Measurements from ENCODE around the gene GAMT. TPM values are rescaled to one million over a fixed set of nuclear protein-coding genes. Genes with fewer than 3 reads are reported as not detected.

The GAMT gene
- total RNA-seq, 6 experiments from 2014 or later: 151 to 380 (median 221) TPM

DNA sequence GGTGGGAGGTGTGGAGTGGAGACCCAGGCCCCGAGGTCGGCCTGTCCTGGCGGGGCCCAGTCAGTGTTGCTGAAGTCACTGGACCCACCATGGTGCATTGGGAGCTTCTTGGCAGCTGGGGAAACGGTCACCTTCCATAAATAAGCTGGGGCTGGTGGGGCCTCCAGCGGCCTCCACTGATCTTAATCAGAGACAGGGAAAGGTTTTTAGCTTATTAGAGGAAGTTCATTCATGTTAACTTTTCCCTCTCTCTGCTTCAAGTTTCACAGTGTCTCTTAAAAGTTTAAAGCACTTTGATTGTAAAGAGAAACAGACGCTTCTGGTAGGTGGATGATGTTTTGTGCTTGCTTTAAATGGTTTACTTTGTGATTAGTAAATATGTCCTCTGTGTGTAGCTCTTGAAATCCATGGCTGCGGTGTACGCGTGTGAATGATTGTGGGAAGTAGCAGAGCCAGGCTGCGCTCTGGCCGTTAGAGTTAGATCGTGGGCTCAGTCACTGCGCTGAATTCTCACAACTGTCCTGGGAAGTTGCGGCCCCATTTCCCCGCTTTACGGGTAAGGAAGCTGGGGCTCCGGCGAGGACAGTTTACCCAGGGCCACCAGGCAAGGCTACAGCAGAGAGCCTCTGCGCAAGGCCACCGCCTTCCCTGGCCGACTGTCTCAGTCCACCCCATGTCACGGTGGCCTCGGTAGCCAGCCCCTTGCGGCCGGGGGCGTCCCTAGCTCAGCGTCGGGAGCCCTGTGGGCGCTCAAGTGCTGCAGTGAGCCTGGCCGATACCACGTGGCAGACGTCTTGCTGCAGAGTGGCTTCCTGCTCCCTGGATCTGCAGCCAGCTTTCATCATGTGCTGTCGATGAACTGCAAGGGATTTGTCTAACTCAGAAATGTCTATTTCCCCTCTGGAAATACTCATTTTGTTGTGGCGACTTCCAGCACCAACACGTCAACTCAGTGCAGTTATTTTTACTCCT lies 34.2 kb downstream of the GAMT start:
- no peak for TF ChIP-seq POLR2A (IDR thresholded peaks at IDR 0.05)
- no peak for TF ChIP-seq CTCF (IDR thresholded peaks at IDR 0.05)
- Histone ChIP-seq H3K36me3 (peaks cover 0 to 82% (median 38%) of the 10 kb centered on the region in 4 donors), H3K4me1 (peaks cover 0 to 7% (median 0%) of the 10 kb centered on the region in 4 donors), H3K27ac (no peak overlapping the region), H3K4me3 (no peak overlapping the region), H3K27me3 (no peaks in the 10 kb centered on the region), H3K9me3 (no peaks in the 10 kb centered on the region)
- no peak for ATAC-seq
- intact Hi-C loops (cut with DNase I): loop anchor here in 1 of 2 donors (10.0 kb wide), 1 partner anchor 72 kb away; no protein-coding TSS in a partner anchor
- 79% methylated on average over 11 of the region's 35 CpGs for WGBS (ENCODE audit: insufficient coverage, low coverage, low lambda C conversion rate, missing lambda C conversion rate)
- DNase-seq: peak in 1 of 3 donors; percentile 33

GRCh38 chr19:1366296-1366695 lies 35.0 kb downstream of the GAMT start:
- WGBS (ENCODE audit: insufficient coverage, low coverage, low lambda C conversion rate, missing lambda C conversion rate): 89% methylated on average over 4 of the region's 10 CpGs
- H3K36me3 ChIP-seq: peaks cover 0 to 84% (median 38%) of the 10 kb centered on the region in 4 donors
- TF ChIP-seq POLR2A (IDR thresholded peaks at IDR 0.05): no peak
- H3K27me3 ChIP-seq: no peaks in the 10 kb centered on the region
- intact Hi-C loops (cut with DNase I): loop anchor here in 1 of 2 donors (10.0 kb wide), 1 partner anchor 71 kb away; no protein-coding TSS in a partner anchor
- peaks cover 0 to 4% (median 0%) of the 10 kb centered on the region in 4 donors for H3K4me1 ChIP-seq
- DNase-seq (peak in 1 of 3 donors; percentile 37), ATAC-seq (no peak)
- no peak overlapping the region for H3K27ac ChIP-seq
- H3K9me3 ChIP-seq: no peaks in the 10 kb centered on the region
- H3K4me3 ChIP-seq: no peak overlapping the region

GRCh38 chr19:1365319-1366269 lies 35.7 kb downstream of the GAMT start:
- no peaks in the 10 kb centered on the region for H3K27me3 ChIP-seq
- TF ChIP-seq POLR2A (IDR thresholded peaks at IDR 0.05): no peak
- no peak for TF ChIP-seq CTCF (IDR thresholded peaks at IDR 0.05)
- ATAC-seq: no peak
- 83% methylated on average over 15 of the region's 37 CpGs for WGBS (ENCODE audit: insufficient coverage, low coverage, low lambda C conversion rate, missing lambda C conversion rate)
- intact Hi-C loops (cut with DNase I): loop anchor here in 1 of 2 donors (10.0 kb wide), 1 partner anchor 71 kb away; no protein-coding TSS in a partner anchor
- H3K36me3 ChIP-seq: peaks cover 0 to 84% (median 38%) of the 10 kb centered on the region in 4 donors
- DNase-seq: peak in 1 of 3 donors; percentile 38
- no peak overlapping the region for H3K27ac ChIP-seq
- H3K9me3 ChIP-seq: no peaks in the 10 kb centered on the region
- peaks cover 0 to 8% (median 0%) of the 10 kb centered on the region in 4 donors for H3K4me1 ChIP-seq
- H3K4me3 ChIP-seq: no peak overlapping the region

DNA sequence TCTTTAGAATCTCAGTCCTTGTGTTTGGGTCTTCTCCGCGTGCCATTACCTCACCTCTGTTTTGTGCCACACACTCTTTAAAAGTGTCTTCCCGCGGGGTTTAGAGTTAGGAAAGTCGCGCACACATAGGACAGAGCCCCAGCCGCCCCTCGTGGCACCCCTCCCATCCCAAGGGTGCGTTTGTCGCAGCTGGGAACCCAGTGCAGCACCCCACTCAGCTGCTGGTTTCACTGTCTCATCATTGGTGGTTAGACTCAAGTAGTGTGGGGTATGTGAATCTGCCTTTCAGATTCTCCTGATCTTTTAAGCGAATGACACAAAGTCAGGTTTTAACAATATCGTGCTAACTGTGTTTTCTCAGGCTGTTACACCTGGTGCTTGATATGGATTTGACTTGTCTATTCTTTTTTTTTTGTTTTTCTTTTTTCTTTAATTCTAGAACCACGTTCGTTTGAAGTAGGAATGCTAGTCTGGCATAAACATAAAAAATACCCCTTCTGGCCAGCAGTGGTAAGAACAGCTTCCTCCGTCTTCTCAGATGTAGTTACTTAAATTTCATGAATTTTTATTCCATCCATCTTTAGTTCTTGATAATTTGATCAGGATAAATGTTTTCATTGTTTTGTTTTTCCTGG lies 37.2 kb downstream of the GAMT start:
- TF ChIP-seq CTCF (IDR thresholded peaks at IDR 0.05): no peak
- no peak for TF ChIP-seq POLR2A (IDR thresholded peaks at IDR 0.05)
- WGBS (ENCODE audit: insufficient coverage, low coverage, low lambda C conversion rate, missing lambda C conversion rate): 65% methylated on average over 10 of the region's 15 CpGs
- H3K4me1 ChIP-seq: peaks cover 0 to 9% (median 0%) of the 10 kb centered on the region in 4 donors
- no peak overlapping the region for H3K27ac ChIP-seq
- intact Hi-C loops (cut with DNase I): loop anchor here in 1 of 2 donors (10.0 kb wide), 1 partner anchor 69 kb away; no protein-coding TSS in a partner anchor
- ATAC-seq (no peak), DNase-seq (peak in 1 of 3 donors; percentile 22)
- no peaks in the 10 kb centered on the region for H3K27me3 ChIP-seq
- H3K36me3 ChIP-seq: peaks cover 0 to 75% (median 34%) of the 10 kb centered on the region in 4 donors
- H3K4me3 ChIP-seq: no peak overlapping the region
- no peaks in the 10 kb centered on the region for H3K9me3 ChIP-seq
